HEK293 (cell line): ENCODE data around the gene PHGDH.

Experiments used
- CTCF ChIA-PET: fragments of 350-600 bp; formaldehyde crosslinking; extraction: SDS; loops from one replicate; lab custom pipeline; 2021; ENCODE audit warnings: antibody characterized with exemption; lab: Yijun Ruan, JAX
- POLR2A ChIA-PET: fragments of 300-600 bp; formaldehyde crosslinking; extraction: SDS; loops from one replicate; lab custom pipeline; 2020; ENCODE audit warnings: antibody characterized with exemption, inconsistent platforms; lab: Yijun Ruan, JAX
- H3K27ac ChIP-seq: fragments of 200-500 bp; sonication (Bioruptor generic); 2 replicates; pipeline ENCODE4 v1.5.1; 2014; ENCODE audit warnings: low read depth, low read length, control low read depth, inconsistent platforms; ENCODE audit errors: extremely low read depth
- H3K36me3 ChIP-seq, 2 experiments: fragments of 200-500 bp in 1 of 2; sonication (Bioruptor generic) in 1 of 2; 1 replicate in 1 of 2; 2 replicates in 1 of 2; pipeline ENCODE4 v1.5.1; 2014 to 2017; ENCODE audit warnings: inconsistent platforms in 2 of 2, low read length in 2 of 2; ENCODE audit not compliant: control insufficient read depth in 2 of 2, insufficient read depth in 1 of 2
- H3K4me1 ChIP-seq: fragments of 200-500 bp; sonication (Bioruptor generic); 2 replicates; pipeline ENCODE4 v1.5.1; 2014; ENCODE audit warnings: mild to moderate bottlenecking, low read length, inconsistent platforms; ENCODE audit not compliant: control insufficient read depth, insufficient read depth
- H3K4me3 ChIP-seq: 2 replicates; pipeline ENCODE4 v1.5.1; 2011; ENCODE audit warnings: low read depth, mild to moderate bottlenecking, control low read depth, low read length, moderate library complexity
- H3K9me3 ChIP-seq: fragments of 200-500 bp; sonication (Bioruptor generic); 2 replicates; pipeline ENCODE4 v1.5.1; 2014; ENCODE audit warnings: low read depth, low read length, inconsistent platforms; ENCODE audit not compliant: control insufficient read depth, insufficient read depth
- GLIS2 ChIP-seq: fragments of 450-650 bp; formaldehyde crosslinking; IDR thresholded peaks from 2 replicates; pipeline ENCODE4 v1.5.1; 2016; ENCODE audit warnings: missing biosample characterization, missing genetic modification characterization
- MYNN ChIP-seq: fragments of 450-650 bp; formaldehyde crosslinking; IDR thresholded peaks from 2 replicates; pipeline ENCODE4 v1.5.1; 2016; ENCODE audit warnings: missing biosample characterization, missing genetic modification characterization, borderline replicate concordance
- REPIN1 ChIP-seq: fragments of 450-650 bp; formaldehyde crosslinking; IDR thresholded peaks from 2 replicates; pipeline ENCODE4 v1.5.1; 2017; ENCODE audit warnings: missing biosample characterization, missing genetic modification characterization, low read depth
- TSHZ1 ChIP-seq: fragments of 450-650 bp; formaldehyde crosslinking; IDR thresholded peaks from 2 replicates; pipeline ENCODE4 v1.5.1; 2016; ENCODE audit warnings: missing biosample characterization, missing genetic modification characterization, borderline replicate concordance
- ZBTB8A ChIP-seq: fragments of 450-650 bp; formaldehyde crosslinking; IDR thresholded peaks from 2 replicates; pipeline ENCODE4 v1.5.1; 2016; ENCODE audit warnings: missing biosample characterization, missing genetic modification characterization
- ZFHX2 ChIP-seq: fragments of 450-650 bp; formaldehyde crosslinking; conservative IDR thresholded peaks from 2 replicates; pipeline ENCODE4 v1.5.1; 2016; ENCODE audit warnings: missing biosample characterization, missing genetic modification characterization
- ZNF18 ChIP-seq: fragments of 450-650 bp; formaldehyde crosslinking; IDR thresholded peaks from 2 replicates; pipeline ENCODE4 v1.5.1; 2016; ENCODE audit warnings: missing biosample characterization, missing genetic modification characterization
- ZNF302 ChIP-seq: fragments of 450-650 bp; formaldehyde crosslinking; IDR thresholded peaks from 2 replicates; pipeline ENCODE4 v1.5.1; 2016; ENCODE audit warnings: missing biosample characterization, missing genetic modification characterization, low read depth
- ZNF350 ChIP-seq: fragments of 450-650 bp; formaldehyde crosslinking; IDR thresholded peaks from 2 replicates; pipeline ENCODE4 v1.5.0; 2017; ENCODE audit warnings: missing biosample characterization, mild to moderate bottlenecking, missing genetic modification characterization
- ZNF37A ChIP-seq: fragments of 450-650 bp; IDR thresholded peaks from 2 replicates; pipeline ENCODE4 v1.5.1; 2018; ENCODE audit warnings: missing biosample characterization, missing genetic modification characterization
- ZNF544 ChIP-seq: fragments of 450-650 bp; formaldehyde crosslinking; IDR thresholded peaks from 2 replicates; pipeline ENCODE4 v1.5.0; 2017; ENCODE audit warnings: missing biosample characterization, missing genetic modification characterization
- ZNF747 ChIP-seq: fragments of 450-650 bp; formaldehyde crosslinking; IDR thresholded peaks from 2 replicates; pipeline ENCODE4 v1.5.1; 2016; ENCODE audit warnings: missing biosample characterization, missing genetic modification characterization
- ZNF776 ChIP-seq: fragments of 450-650 bp; formaldehyde crosslinking; IDR thresholded peaks from 2 replicates; pipeline ENCODE4 v1.5.0; 2017; ENCODE audit warnings: missing biosample characterization, missing genetic modification characterization, borderline replicate concordance
- ZSCAN23 ChIP-seq: fragments of 450-650 bp; formaldehyde crosslinking; IDR thresholded peaks from 2 replicates; pipeline ENCODE4 v1.5.1; 2016; ENCODE audit warnings: missing biosample characterization, missing genetic modification characterization
- ZSCAN30 ChIP-seq: fragments of 450-650 bp; IDR thresholded peaks from 2 replicates; pipeline ENCODE4 v1.5.1; 2018; ENCODE audit warnings: missing biosample characterization, mild to moderate bottlenecking, missing genetic modification characterization, moderate library complexity
- ZSCAN4 ChIP-seq: fragments of 450-650 bp; formaldehyde crosslinking; IDR thresholded peaks from 2 replicates; pipeline ENCODE4 v1.5.1; 2017; ENCODE audit warnings: missing biosample characterization, missing genetic modification characterization
- TF ChIP-seq, protein P1 (sequence below): fragments of 450-650 bp; formaldehyde crosslinking; optimal IDR thresholded peaks from 2 replicates; pipeline ENCODE3; 2016; ENCODE audit warnings: missing biosample characterization, mild to moderate bottlenecking, missing genetic modification characterization

The PHGDH gene

DNA sequence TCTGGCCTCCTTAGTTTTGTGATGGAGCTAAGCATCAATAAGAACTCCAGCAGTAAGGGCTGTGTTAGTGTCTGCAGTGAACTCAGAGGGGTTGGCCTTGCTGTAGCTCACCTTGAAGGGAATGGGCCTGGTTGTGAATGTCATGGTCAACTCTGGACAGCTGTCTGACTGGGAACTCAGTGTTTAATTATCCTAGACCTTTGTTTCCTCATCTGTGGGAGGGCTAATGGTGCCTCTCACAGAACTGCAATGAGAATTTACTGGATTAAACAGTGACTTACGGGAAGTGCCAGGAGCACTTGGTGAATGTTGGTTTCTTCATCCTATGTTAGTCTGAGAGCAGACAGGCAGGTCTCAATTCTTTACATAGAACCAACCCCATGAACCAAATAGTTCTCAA, 33.3 kb downstream of the PHGDH start:
- TF ChIP-seq ZNF747 (tag by site-specific recombination) (no peak), ZNF776 (tag by site-specific recombination) (no peak), ZSCAN23 (tag by site-specific recombination) (no peak), GLIS2 (tag by site-specific recombination) (no peak), ZNF350 (tag by site-specific recombination) (no peak), ZSCAN4 (tag by site-specific recombination) (no peak), ZNF544 (tag by site-specific recombination) (no peak), MYNN (tag by site-specific recombination) (no peak), REPIN1 (tag by site-specific recombination) (no peak), ZBTB8A (no peak), ZNF37A (no peak), ZSCAN30 (tag by site-specific recombination) (no peak), ZNF302 (tag by site-specific recombination) (no peak), ZNF18 (tag by site-specific recombination) (no peak), TSHZ1 (tag by site-specific recombination) (no peak)
- TF ChIP-seq, protein P1, sequence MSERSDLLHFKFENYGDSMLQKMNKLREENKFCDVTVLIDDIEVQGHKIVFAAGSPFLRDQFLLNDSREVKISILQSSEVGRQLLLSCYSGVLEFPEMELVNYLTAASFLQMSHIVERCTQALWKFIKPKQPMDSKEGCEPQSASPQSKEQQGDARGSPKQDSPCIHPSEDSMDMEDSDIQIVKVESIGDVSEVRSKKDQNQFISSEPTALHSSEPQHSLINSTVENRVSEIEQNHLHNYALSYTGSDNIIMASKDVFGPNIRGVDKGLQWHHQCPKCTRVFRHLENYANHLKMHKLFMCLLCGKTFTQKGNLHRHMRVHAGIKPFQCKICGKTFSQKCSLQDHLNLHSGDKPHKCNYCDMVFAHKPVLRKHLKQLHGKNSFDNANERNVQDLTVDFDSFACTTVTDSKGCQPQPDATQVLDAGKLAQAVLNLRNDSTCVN (tag by site-specific recombination), result no peak

DNA sequence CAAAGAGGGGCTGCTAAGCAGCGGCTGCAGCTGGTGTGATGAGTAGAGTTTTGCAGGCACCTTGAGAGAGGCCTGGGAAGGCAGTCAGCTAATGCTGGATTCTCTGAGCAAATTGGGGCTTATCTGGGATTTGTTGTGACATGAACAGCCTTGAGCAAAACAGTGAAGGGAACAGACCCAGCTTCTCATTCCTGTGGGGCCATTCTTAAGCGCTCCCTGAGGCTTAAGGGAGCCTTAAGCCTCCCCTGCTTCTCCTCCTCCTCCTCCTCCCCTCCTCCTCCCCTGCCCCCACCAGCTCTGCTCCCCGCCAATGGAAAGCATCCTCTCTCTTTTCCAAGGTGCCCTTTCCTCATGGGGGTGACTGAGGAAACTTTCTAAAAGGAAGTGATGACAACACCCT, 35.7 kb downstream of the PHGDH start:
- ChIA-PET POLR2A (no interaction called here), CTCF (interaction anchor here (0.6 to 2.1 kb wide), 5 partner anchors 62 to 222 kb away, joined by 3 to 5 read pairs (median 4); no protein-coding TSS in a partner anchor)
- Histone ChIP-seq H3K36me3 (peaks cover 0 to 15% of the 10 kb centered on the region in 2 experiments; a peak in 1 of 3 replicates), H3K4me1 (no peaks in the 10 kb centered on the region)
- TF ChIP-seq ZFHX2 (tag by site-specific recombination) (0 out of 2 replicates have a peak, but pooled peaks have one; percentile 12), ZSCAN23 (tag by site-specific recombination) (no peak)
- TF ChIP-seq, all 188 proteins: peak for 1
- no peaks in the 10 kb centered on the region for H3K9me3 ChIP-seq
- H3K4me3 ChIP-seq, result no peak overlapping the region
- no peak overlapping the region for H3K27ac ChIP-seq

More for the DNA sequence above, 33.3 kb downstream of the PHGDH start:
- CTCF ChIA-PET, result interaction anchor here (0.5 to 2.8 kb wide), 25 partner anchors 7 to 241 kb away, joined by 3 to 22 read pairs (median 5); partner anchors contain the start of gene HMGCS2
- H3K36me3 ChIP-seq, result peaks cover 0 to 40% of the 10 kb centered on the region in 2 experiments; a peak in 2 of 3 replicates
- H3K27ac ChIP-seq, result no peak overlapping the region
- H3K4me3 ChIP-seq, result no peak overlapping the region
- H3K4me1 ChIP-seq, result no peaks in the 10 kb centered on the region
- POLR2A ChIA-PET, result interaction anchor here (1.1 to 2.1 kb wide), 2 partner anchors 33 to 35 kb away, joined by 3 to 6 read pairs; partner anchors contain the start of gene PHGDH
- no peaks in the 10 kb centered on the region for H3K9me3 ChIP-seq
